Vagina (tissue), 2 donors: ENCODE data around the gene FARP2. TPM values are rescaled to one million over a fixed set of nuclear protein-coding genes. Genes with fewer than 3 reads are reported as not detected.
"Not testable (repeated sequence)": the region's sequence is repeated elsewhere in the genome, so short reads cannot be mapped to it uniquely, and the experiment has no call there.

Source experiments
- DNase-seq, 2 donors: peaks; one replicate each; pipeline ENCODE4 v3.0.0-alpha.2; 2017; ENCODE audit errors: extremely low spot score in 2 of 2
- H3K27ac ChIP-seq: fragments of 200-600 bp; sonication (generic); one replicate; pipeline ENCODE4 v1.5.1; 2019
- H3K27me3 ChIP-seq: fragments of 200-600 bp; sonication (generic); one replicate; pipeline ENCODE4 v1.5.1; 2019
- H3K36me3 ChIP-seq, 2 donors: fragments of 200-600 bp; sonication (generic); one replicate each; pipeline ENCODE4 v1.5.1; 2017 to 2019
- H3K4me1 ChIP-seq: fragments of 200-600 bp; sonication (generic); one replicate; pipeline ENCODE4 v1.5.1; 2019
- H3K4me3 ChIP-seq, 2 donors: fragments of 200-600 bp; sonication (generic); 1 replicate in 1 of 2; 2 replicates in 1 of 2; pipeline ENCODE4 v1.5.1; 2016 to 2019
- H3K9me3 ChIP-seq: fragments of 200-600 bp; sonication (generic); one replicate; pipeline ENCODE4 v1.5.1; 2019
- CTCF ChIP-seq, 3 experiments: fragments of 450-650 bp in 2 of 3; fragments of 200-600 bp in 1 of 3; sonication (generic) in 1 of 3; IDR thresholded peaks; one replicate each; pipeline ENCODE4 v1.5.1; 2017 to 2019; ENCODE audit warnings: antibody characterized with exemption in 3 of 3, mild to moderate bottlenecking in 2 of 3, moderate library complexity in 2 of 3
- POLR2A ChIP-seq, 2 donors: fragments of 450-650 bp; IDR thresholded peaks; one replicate each; pipeline ENCODE4 v1.6.1; 2017; ENCODE audit warnings: antibody characterized with exemption in 2 of 2, mild to moderate bottlenecking in 2 of 2, moderate library complexity in 2 of 2
- POLR2AphosphoS5 ChIP-seq, 2 donors: sonication (generic); formaldehyde crosslinking; IDR thresholded peaks; one replicate each; pipeline ENCODE4 v1.9.0; 2017; ENCODE audit warnings: antibody characterized with exemption in 2 of 2, mild to moderate bottlenecking in 2 of 2, low read depth in 1 of 2; ENCODE audit not compliant: insufficient read depth in 1 of 2
- intact Hi-C: fragments of 100-400 bp; cut with DNase I; formaldehyde crosslinking; loops from one replicate; pipeline ENCODE4 v1.15.1; 2023
- total RNA-seq: library from RNA; depleted of rRNA; stranded (reverse); fragments of >200 nt; gene quantifications from one replicate; pipeline ENCODE4 v1.2.3, GENCODE V29; 2016

Gene FARP2
- total RNA-seq, 1 donor from 2014 or later, result 32.9 TPM

- Histone ChIP-seq H3K4me1 (no peaks in the 10 kb centered on the region), H3K27me3 (no peaks in the 10 kb centered on the region), H3K36me3 (peaks cover 0 to 70% of the 10 kb centered on the region in 2 donors), H3K4me3 (no peak overlapping the region), H3K27ac (no peak overlapping the region), H3K9me3 (no peaks in the 10 kb centered on the region)
- TF ChIP-seq POLR2AphosphoS5 (IDR thresholded peaks at IDR 0.05; ENCODE audit: insufficient read depth in 1 of 2, low read depth in 1 of 2) (no peak), CTCF (IDR thresholded peaks at IDR 0.05) (no peak), POLR2A (IDR thresholded peaks at IDR 0.05) (no peak)
- DNase-seq, result no peak
- intact Hi-C loops, result no loop called here
Measured at GRCh38 chr2:241413929-241414580, 58.0 kb downstream of the FARP2 start.

- TF ChIP-seq CTCF (IDR thresholded peaks at IDR 0.05), result no peak
- TF ChIP-seq POLR2A (IDR thresholded peaks at IDR 0.05), result no peak
- TF ChIP-seq POLR2AphosphoS5 (IDR thresholded peaks at IDR 0.05; ENCODE audit: insufficient read depth in 1 of 2, low read depth in 1 of 2), result no peak
Measured at GRCh38 chr2:241415196-241415595, 59.1 kb downstream of the FARP2 start.

GRCh38 chr2:241417626-241418025, 61.5 kb downstream of the FARP2 start:
- intact Hi-C loops, result no loop called here
- no peak overlapping the region for H3K27ac ChIP-seq
- TF ChIP-seq CTCF (IDR thresholded peaks at IDR 0.05), result no peak
- TF ChIP-seq POLR2A (IDR thresholded peaks at IDR 0.05), result no peak
- no peak for TF ChIP-seq POLR2AphosphoS5 (IDR thresholded peaks at IDR 0.05; ENCODE audit: insufficient read depth in 1 of 2, low read depth in 1 of 2)
- no peak for DNase-seq
- H3K4me1 ChIP-seq, result no peaks in the 10 kb centered on the region
- no peaks in the 10 kb centered on the region for H3K27me3 ChIP-seq
- H3K4me3 ChIP-seq, result no peak overlapping the region
- H3K9me3 ChIP-seq, result no peaks in the 10 kb centered on the region
- H3K36me3 ChIP-seq, result peaks cover 0 to 75% of the 10 kb centered on the region in 2 donors

More at GRCh38 chr2:241415196-241415595, 59.1 kb downstream of the FARP2 start:
- no peak for DNase-seq
- Histone ChIP-seq H3K36me3 (peaks cover 0 to 73% of the 10 kb centered on the region in 2 donors), H3K27me3 (no peaks in the 10 kb centered on the region), H3K27ac (no peak overlapping the region), H3K9me3 (no peaks in the 10 kb centered on the region), H3K4me3 (no peak overlapping the region), H3K4me1 (no peaks in the 10 kb centered on the region)
- intact Hi-C loops, result no loop called here

- intact Hi-C loops, result no loop called here
- H3K36me3 ChIP-seq, result peaks cover 0 to 52% of the 10 kb centered on the region in 2 donors
- H3K27me3 ChIP-seq, result no peaks in the 10 kb centered on the region
- no peak overlapping the region for H3K27ac ChIP-seq
- no peak overlapping the region for H3K4me3 ChIP-seq
- peaks cover 8% of the 10 kb centered on the region for H3K9me3 ChIP-seq
- TF ChIP-seq POLR2A (IDR thresholded peaks at IDR 0.05) (no peak), POLR2AphosphoS5 (IDR thresholded peaks at IDR 0.05; ENCODE audit: insufficient read depth in 1 of 2, low read depth in 1 of 2) (no peak), CTCF (IDR thresholded peaks at IDR 0.05) (no peak)
- no peak for DNase-seq
- no peaks in the 10 kb centered on the region for H3K4me1 ChIP-seq
Measured at GRCh38 chr2:241421330-241421729, 65.2 kb downstream of the FARP2 start.

GRCh38 chr2:241421942-241422341, 65.9 kb downstream of the FARP2 start:
- H3K27ac ChIP-seq, intact Hi-C loops: not testable (repeated sequence)
- H3K36me3 ChIP-seq, result peaks cover 0 to 45% of the 10 kb centered on the region in 2 donors

More at GRCh38 chr2:241421942-241422341, 65.9 kb downstream of the FARP2 start:
- not testable (repeated sequence) for H3K4me3 ChIP-seq, H3K9me3 ChIP-seq, H3K4me1 ChIP-seq, H3K27me3 ChIP-seq, DNase-seq
